HepG2 (cell line): ENCODE measurements around the gene RHOXF2. TPM values are rescaled to one million over a fixed set of nuclear protein-coding genes. Genes with fewer than 3 reads are reported as not detected.
"Not testable (repeated sequence)": the region's sequence is repeated elsewhere in the genome, so short reads cannot be mapped to it uniquely, and the experiment has no call there.

Source experiments
- ATAC-seq: fragments of 200-7000 bp; cut with Tn5 transposase; 3 replicates; pipeline ENCODE4 v1.9.1; 2020; ENCODE audit warnings: mild to moderate bottlenecking, moderate library complexity
- Bru-seq: library from RNA; stranded (reverse); fragments of 400-500 nt; gene quantifications from one replicate; lab custom pipeline; 2021; lab: Mats Ljungman, UMichigan
- BruChase-seq, 2 experiments: library from RNA; stranded (reverse); fragments of 400-500 nt; gene quantifications; one replicate each; lab custom pipeline; 2021; lab: Mats Ljungman, UMichigan
- BruUV-seq: library from RNA; stranded (reverse); fragments of 400-500 nt; replicated peaks from 2 replicates; lab custom pipeline; 2021; lab: Mats Ljungman, UMichigan
- CTCF ChIA-PET: fragments of 300-600 bp; formaldehyde crosslinking; extraction: SDS; loops from one replicate; lab custom pipeline; 2021; ENCODE audit warnings: low total read pairs, inconsistent platforms, low intra/inter-chr PET ratio; lab: Yijun Ruan, JAX
- POLR2A ChIA-PET: fragments of 350-600 bp; sonication (Branson Sonifier 250); formaldehyde crosslinking; loops from one replicate; lab custom pipeline; 2020; ENCODE audit warnings: antibody characterized with exemption, inconsistent platforms; lab: Yijun Ruan, JAX
- DNase-seq: peaks from one replicate; pipeline ENCODE4 v3.0.0-alpha.2; 2015; ENCODE audit warnings: low spot score
- FAIRE-seq: peaks from 3 replicates; lab custom pipeline; 2011; peaks lifted over from hg19 to GRCh38; lab: Jason Lieb, UNC
- H2AFZ ChIP-seq: one replicate; pipeline ENCODE4 v1.6.1; 2011; ENCODE audit warnings: low read length, inconsistent platforms
- H3K27ac ChIP-seq: fragments of 300-600 bp; 3 replicates; pipeline ENCODE4 v1.8.0; 2011; ENCODE audit warnings: mixed run types, mild to moderate bottlenecking, mixed read lengths, low read length, inconsistent platforms; ENCODE audit not compliant: insufficient read depth; ENCODE audit errors: extremely low read length
- H3K27me3 ChIP-seq, 2 experiments: fragments of 200-600 bp in 1 of 2; 2 replicates in 1 of 2; 3 replicates in 1 of 2; pipeline versions ENCODE4 v1.6.0 to v1.8.0; 2011; ENCODE audit warnings: low read length in 2 of 2, mild to moderate bottlenecking in 2 of 2, moderate library complexity in 2 of 2, inconsistent platforms in 1 of 2; ENCODE audit not compliant: insufficient read depth in 2 of 2, control insufficient read depth in 1 of 2
- H3K36me3 ChIP-seq, 2 experiments: fragments of 200-600 bp in 1 of 2; replicated peaks in 1 of 2; 2 replicates in 1 of 2; 3 replicates in 1 of 2; pipeline versions ENCODE4 v1.5.1 to v1.8.0; 2011; ENCODE audit warnings: low read length in 2 of 2, inconsistent platforms in 1 of 2; ENCODE audit not compliant: insufficient read depth in 2 of 2, control insufficient read depth in 1 of 2
- H3K4me1 ChIP-seq: 2 replicates; pipeline ENCODE4 v1.5.1; 2012; ENCODE audit warnings: low read length, inconsistent platforms; ENCODE audit not compliant: insufficient read depth
- H3K4me2 ChIP-seq: 2 replicates; pipeline ENCODE4 v1.6.0; 2011; ENCODE audit warnings: low read depth, low read length, inconsistent platforms
- H3K4me3 ChIP-seq, 3 experiments: fragments of 200-600 bp in 1 of 3; sonication (generic), shearing (Covaris generic) in 1 of 3; replicated peaks in 1 of 3; 2 replicates each; pipeline ENCODE4 v1.5.1; 2011 to 2016; ENCODE audit warnings: low read length in 3 of 3, inconsistent platforms in 2 of 3, low read depth in 2 of 3, mild to moderate bottlenecking in 2 of 3, control low read depth in 1 of 3, mixed read lengths in 1 of 3; ENCODE audit not compliant: insufficient read depth in 1 of 3
- H3K79me2 ChIP-seq: one replicate; pipeline ENCODE4 v1.6.1; 2011; ENCODE audit warnings: low read length, inconsistent platforms; ENCODE audit not compliant: insufficient read depth
- H3K9ac ChIP-seq: 2 replicates; pipeline ENCODE4 v1.6.0; 2011; ENCODE audit warnings: mild to moderate bottlenecking, low read depth, low read length, inconsistent platforms; ENCODE audit not compliant: insufficient read depth
- H3K9me3 ChIP-seq: 2 replicates; pipeline ENCODE4 v1.5.1; 2012; ENCODE audit warnings: mild to moderate bottlenecking, low read length
- H4K20me1 ChIP-seq: 2 replicates; pipeline ENCODE4 v1.6.0; 2011; ENCODE audit warnings: inconsistent platforms, mild to moderate bottlenecking, low read length, moderate library complexity; ENCODE audit not compliant: insufficient read depth
- ARNTL ChIP-seq: sonication (generic); formaldehyde crosslinking; IDR thresholded peaks from 2 replicates; pipeline ENCODE4 v1.4.0; 2020; ENCODE audit warnings: mild to moderate bottlenecking, missing genetic modification reagents
- GFI1 ChIP-seq: sonication (generic); formaldehyde crosslinking; IDR thresholded peaks from 2 replicates; pipeline ENCODE4 v1.5.0; 2020; ENCODE audit warnings: missing genetic modification reagents, mild to moderate bottlenecking, borderline replicate concordance
- NFE2 ChIP-seq: sonication (generic); formaldehyde crosslinking; IDR thresholded peaks from 2 replicates; pipeline ENCODE4 v1.4.0; 2020; ENCODE audit warnings: missing genetic modification reagents
- SRSF1 ChIP-seq: fragments of 200-400 bp; formaldehyde crosslinking; optimal IDR thresholded peaks from 2 replicates; pipeline ENCODE3; 2017; ENCODE audit warnings: mild to moderate bottlenecking, low read depth, low read length, moderate library complexity
- ZFP41 ChIP-seq: sonication (generic); formaldehyde crosslinking; IDR thresholded peaks from 2 replicates; pipeline ENCODE4 v1.4.0; 2020; ENCODE audit warnings: mild to moderate bottlenecking, missing genetic modification reagents, borderline replicate concordance
- ZNF451 ChIP-seq: sonication (generic); formaldehyde crosslinking; IDR thresholded peaks from 2 replicates; pipeline ENCODE4 v1.5.0; 2020; ENCODE audit warnings: mild to moderate bottlenecking, missing genetic modification reagents
- ZNF589 ChIP-seq: sonication (generic); formaldehyde crosslinking; conservative IDR thresholded peaks from 2 replicates; pipeline ENCODE4 v1.8.0; 2022; ENCODE audit warnings: mild to moderate bottlenecking, moderate library complexity, missing genetic modification reagents
- ZSCAN30 ChIP-seq: sonication (generic); formaldehyde crosslinking; IDR thresholded peaks from 2 replicates; pipeline ENCODE4 v1.5.0; 2020; ENCODE audit warnings: mild to moderate bottlenecking, missing genetic modification reagents
- WGBS: methylation state at CpG from one replicate; pipeline ENCODE4 v1.1.6; 2017; ENCODE audit warnings: low lambda C conversion rate; 5-methylcytosine and 5-hydroxymethylcytosine counted together
- in situ Hi-C: cut with HindIII; loops from 2 replicates; pipeline ENCODE4 v1.10.0; 2017; ENCODE audit warnings: low pct_unique_long_range_greater_than_20kb; ENCODE audit not compliant: extremely low pct_ligation_motif_present
- intact Hi-C: fragments of 100-400 bp; cut with micrococcal nuclease; formaldehyde crosslinking; loops from one replicate; pipeline ENCODE4 v1.10.0; 2022; ENCODE audit not compliant: unreplicated experiment
- long read RNA-seq, 2 experiments: library from RNA in 1 of 2; library from polyadenylated mRNA in 1 of 2; stranded (forward) in 1 of 2; unstranded in 1 of 2; transcript quantifications; one replicate each; pipeline ENCODE4 v2.0.0, GENCODE V29; 2019 to 2022
- polyA minus RNA-seq, 3 experiments: library from RNA; depleted of rRNA, polyadenylated mRNA; stranded (reverse); fragments of >200 nt; gene quantifications; 2 replicates each; pipeline ENCODE4 v1.2.3, GENCODE V29; 2011; ENCODE audit warnings: low replicate concordance in 1 of 3
- polyA plus RNA-seq, 8 experiments: library from polyadenylated mRNA; depleted of rRNA in 3 of 8; stranded (reverse) in 7 of 8; unstranded in 1 of 8; fragments of >200 nt; fragmentation: Illumina TruSeq in 4 of 8; extraction: Trizol in 4 of 8; gene quantifications; 2 replicates each; pipeline versions ENCODE4 v1.2.1 to v1.2.3, GENCODE V29; 2011 to 2016; ENCODE audit warnings: low read depth in 4 of 8, missing spikeins in 1 of 8, mixed read lengths in 1 of 8; ENCODE audit not compliant: insufficient read depth in 1 of 8
- total RNA-seq, 5 experiments: library from RNA; depleted of rRNA; stranded (reverse); fragments of >200 nt; fragmentation: Illumina TruSeq; extraction: Trizol; gene quantifications; 2 replicates each; pipeline ENCODE4 v1.2.3, GENCODE V29; 2016; ENCODE audit warnings: low read depth in 1 of 5
- TF ChIP-seq, protein P1 (sequence below): sonication (generic); formaldehyde crosslinking; IDR thresholded peaks from 2 replicates; pipeline ENCODE4 v1.4.0; 2020; ENCODE audit warnings: mild to moderate bottlenecking, missing genetic modification reagents
- TF ChIP-seq, protein P2 (sequence below): sonication (generic); formaldehyde crosslinking; IDR thresholded peaks from 2 replicates; pipeline ENCODE4 v1.5.0; 2020; ENCODE audit warnings: missing genetic modification reagents, mild to moderate bottlenecking, borderline replicate concordance

RHOXF2 gene, protein sequence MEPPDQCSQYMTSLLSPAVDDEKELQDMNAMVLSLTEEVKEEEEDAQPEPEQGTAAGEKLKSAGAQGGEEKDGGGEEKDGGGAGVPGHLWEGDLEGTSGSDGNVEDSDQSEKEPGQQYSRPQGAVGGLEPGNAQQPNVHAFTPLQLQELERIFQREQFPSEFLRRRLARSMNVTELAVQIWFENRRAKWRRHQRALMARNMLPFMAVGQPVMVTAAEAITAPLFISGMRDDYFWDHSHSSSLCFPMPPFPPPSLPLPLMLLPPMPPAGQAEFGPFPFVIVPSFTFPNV
- not detected in 2 replicates for total RNA-seq (2016; rRNA removed; fragmentation: Illumina TruSeq; extraction: Trizol)
- total RNA-seq (2016; cell fraction: cytosol; rRNA removed; fragmentation: Illumina TruSeq; extraction: Trizol; ENCODE audit: low read depth), result not detected in 2 replicates
- total RNA-seq (2016; cell fraction: insoluble cytoplasmic fraction; rRNA removed; fragmentation: Illumina TruSeq; extraction: Trizol), result not detected in 2 replicates
- not detected in 2 replicates for total RNA-seq (2016; cell fraction: membrane; rRNA removed; fragmentation: Illumina TruSeq; extraction: Trizol)
- not detected in 2 replicates for total RNA-seq (2016; cell fraction: nucleus; rRNA removed; fragmentation: Illumina TruSeq; extraction: Trizol)
- not detected in 2 replicates for polyA plus RNA-seq (2011; rRNA removed)
- not detected in 2 replicates for polyA plus RNA-seq (2011; cell fraction: cytosol; rRNA removed)
- polyA plus RNA-seq (2011; cell fraction: nucleus; rRNA removed), result 0.08 TPM in 1 of 2 replicates, not detected in the other
- polyA plus RNA-seq (2012), result 0.04 and 0.05 TPM in 2 replicates
- polyA plus RNA-seq (2016; cell fraction: cytosol; fragmentation: Illumina TruSeq; extraction: Trizol; ENCODE audit: low read depth), result not detected in 2 replicates
- polyA plus RNA-seq (2016; cell fraction: insoluble cytoplasmic fraction; fragmentation: Illumina TruSeq; extraction: Trizol; ENCODE audit: low read depth), result not detected in 2 replicates
- not detected in 2 replicates for polyA plus RNA-seq (2016; cell fraction: membrane; fragmentation: Illumina TruSeq; extraction: Trizol; ENCODE audit: low read depth)
- polyA plus RNA-seq (2016; cell fraction: nucleus; fragmentation: Illumina TruSeq; extraction: Trizol; ENCODE audit: insufficient read depth, low read depth), result not detected in 2 replicates
- polyA minus RNA-seq (2011; rRNA and poly(A)+ RNA removed; ENCODE audit: low replicate concordance), result 0.96 TPM in 1 of 2 replicates, not detected in the other
- not detected in 2 replicates for polyA minus RNA-seq (2011; cell fraction: cytosol; rRNA and poly(A)+ RNA removed)
- polyA minus RNA-seq (2011; cell fraction: nucleus; rRNA and poly(A)+ RNA removed), result not detected in 2 replicates
- not detected for Bru-seq, nascent RNA
- not detected for BruChase-seq, experiment 1, labeled RNA remaining after a 6-hour chase
- BruChase-seq, experiment 2, labeled RNA remaining after a 2-hour chase, result not detected
- long read RNA-seq, experiment 1, result 0 reads
- long read RNA-seq, experiment 2, result 0 reads

DNA sequence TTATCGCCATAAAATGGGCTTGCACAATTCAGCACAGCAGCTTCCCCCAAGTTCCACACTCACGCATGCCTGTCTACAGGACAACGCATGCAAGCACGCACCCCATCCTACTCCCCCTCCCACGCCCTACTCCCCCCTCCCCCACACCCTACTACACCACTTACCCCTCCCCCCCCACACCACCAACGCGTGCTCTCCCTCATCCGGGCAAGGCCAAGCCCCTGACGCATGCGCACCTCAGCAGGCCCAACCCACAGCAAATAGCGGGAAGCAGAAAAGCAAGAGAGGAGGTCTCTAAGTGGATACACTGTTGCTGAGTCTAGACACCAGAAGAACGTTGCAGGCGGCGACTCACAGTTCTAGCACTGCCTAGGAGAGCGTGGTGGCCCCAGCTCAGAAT lies at the start of gene RHOXF2:
Gene RHOXF2, plus strand, starts transcription at position 301 of the 400 bp plus-strand sequence. CDS start 138 bp downstream, outside the sequence.
- H3K36me3 ChIP-seq, ATAC-seq, in situ Hi-C loops, H2AFZ ChIP-seq, H3K9me3 ChIP-seq, H3K9ac ChIP-seq, H3K4me1 ChIP-seq, intact Hi-C loops, CTCF ChIA-PET, H3K4me2 ChIP-seq, H3K27me3 ChIP-seq, H3K79me2 ChIP-seq, H4K20me1 ChIP-seq, POLR2A ChIA-PET, DNase-seq, BruUV-seq, H3K4me3 ChIP-seq, FAIRE-seq, H3K27ac ChIP-seq: not testable (repeated sequence)
- no CpG with 5 or more reads among the region's 15 CpGs for WGBS

DNA sequence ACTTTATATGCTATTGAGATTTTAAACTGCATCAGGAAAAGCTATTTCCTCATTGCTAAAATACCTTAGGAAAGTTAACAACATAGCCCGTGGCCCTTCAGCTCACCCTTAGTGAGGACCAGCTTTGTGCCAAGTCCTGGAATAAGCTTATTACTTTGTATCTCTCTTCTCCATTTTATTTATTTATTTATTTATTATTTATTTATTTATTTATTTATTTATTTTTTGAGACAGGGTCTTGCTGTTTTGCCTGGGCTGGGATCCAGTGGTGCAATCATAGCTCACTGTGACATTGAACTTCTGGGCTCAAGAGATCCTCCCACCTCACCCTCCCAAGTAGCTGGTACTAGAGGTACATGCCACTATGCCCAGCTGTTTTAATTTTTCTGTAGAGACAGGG lies 49.0 kb upstream of the RHOXF2 start:
- no peak for FAIRE-seq
- no peak for DNase-seq
- Histone ChIP-seq H2AFZ (no peak overlapping the region), H3K27me3 (no peaks in the 10 kb centered on the region), H3K4me1 (no peaks in the 10 kb centered on the region), H3K36me3 (no peaks in the 10 kb centered on the region), H4K20me1 (no peaks in the 10 kb centered on the region), H3K9me3 (no peaks in the 10 kb centered on the region), H3K9ac (no peak overlapping the region), H3K79me2 (no peaks in the 10 kb centered on the region), H3K4me2 (no peak overlapping the region), H3K27ac (no peak overlapping the region), H3K4me3 (no peak overlapping the region)
- ATAC-seq, result no peak
- intact Hi-C loops (no loop called here), in situ Hi-C loops (no loop called here)
- ChIA-PET POLR2A (no interaction called here), CTCF (no interaction called here)
- 67% methylated on average over 1 of the region's 1 CpG for WGBS
- no TSS peak for BruUV-seq
- no peak for TF ChIP-seq SRSF1
- TF ChIP-seq NFE2 (CRISPR knock-in tag), result no peak
- TF ChIP-seq, protein P1, sequence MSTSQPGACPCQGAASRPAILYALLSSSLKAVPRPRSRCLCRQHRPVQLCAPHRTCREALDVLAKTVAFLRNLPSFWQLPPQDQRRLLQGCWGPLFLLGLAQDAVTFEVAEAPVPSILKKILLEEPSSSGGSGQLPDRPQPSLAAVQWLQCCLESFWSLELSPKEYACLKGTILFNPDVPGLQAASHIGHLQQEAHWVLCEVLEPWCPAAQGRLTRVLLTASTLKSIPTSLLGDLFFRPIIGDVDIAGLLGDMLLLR (CRISPR knock-in tag), result no peak
- TF ChIP-seq, protein P2, sequence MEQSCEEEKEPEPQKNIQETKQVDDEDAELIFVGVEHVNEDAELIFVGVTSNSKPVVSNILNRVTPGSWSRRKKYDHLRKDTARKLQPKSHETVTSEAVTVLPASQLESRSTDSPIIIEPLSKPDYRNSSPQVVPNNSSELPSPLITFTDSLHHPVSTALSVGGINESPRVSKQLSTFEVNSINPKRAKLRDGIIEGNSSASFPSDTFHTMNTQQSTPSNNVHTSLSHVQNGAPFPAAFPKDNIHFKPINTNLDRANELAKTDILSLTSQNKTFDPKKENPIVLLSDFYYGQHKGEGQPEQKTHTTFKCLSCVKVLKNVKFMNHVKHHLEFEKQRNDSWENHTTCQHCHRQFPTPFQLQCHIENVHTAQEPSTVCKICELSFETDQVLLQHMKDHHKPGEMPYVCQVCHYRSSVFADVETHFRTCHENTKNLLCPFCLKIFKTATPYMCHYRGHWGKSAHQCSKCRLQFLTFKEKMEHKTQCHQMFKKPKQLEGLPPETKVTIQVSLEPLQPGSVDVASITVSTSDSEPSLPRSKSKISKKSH (CRISPR knock-in tag), result no peak
- TF ChIP-seq ZFP41, result no peak
- TF ChIP-seq ZSCAN30 (CRISPR knock-in tag), result no peak
- TF ChIP-seq ZNF451 (CRISPR knock-in tag), result no peak
- TF ChIP-seq ARNTL (CRISPR knock-in tag), result no peak
- TF ChIP-seq ZNF589 (CRISPR knock-in tag), result no peak
- TF ChIP-seq GFI1 (CRISPR knock-in tag), result no peak
